ENCODE data around the gene TSPOAP1.

The TSPOAP1 gene

DNA sequence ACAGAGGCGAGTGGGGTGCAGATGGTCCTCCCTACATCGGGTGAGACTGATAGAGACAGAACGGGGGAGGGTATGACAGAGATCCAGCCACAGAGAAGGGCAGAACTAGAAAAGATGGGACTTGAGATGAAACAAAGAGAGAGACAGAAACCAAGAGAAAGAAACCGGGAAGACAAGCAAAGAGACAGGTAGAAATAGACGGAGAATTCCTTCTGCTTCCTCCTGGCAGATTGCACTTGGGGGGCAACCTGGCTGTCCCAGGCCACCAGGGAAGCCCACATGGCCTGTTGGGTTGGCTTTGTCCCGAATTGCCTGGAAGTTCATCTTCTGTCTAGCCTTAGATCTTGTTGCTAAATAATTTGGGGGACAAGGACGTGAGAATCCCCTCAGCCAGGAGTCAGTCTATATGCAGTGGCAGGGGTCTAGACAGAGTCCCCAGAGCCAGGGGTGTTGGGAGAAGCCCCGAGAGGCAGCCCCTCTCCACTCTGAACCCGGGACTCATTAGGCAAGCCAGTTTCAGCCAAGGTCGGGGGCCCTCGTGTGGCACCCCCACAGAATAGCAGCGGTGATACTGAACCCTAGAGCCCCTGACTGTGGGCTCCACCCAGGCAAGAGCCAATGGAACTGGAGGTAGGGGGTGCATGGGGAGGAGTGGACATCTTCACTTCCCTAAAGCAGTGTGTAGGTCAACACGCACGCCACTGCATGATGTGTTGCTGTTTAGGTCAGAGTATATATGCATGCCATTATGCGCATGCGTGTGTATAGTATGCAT is 627 bp upstream of the TSPOAP1 start:
- peak; percentile 59 for DNase-seq

DNA sequence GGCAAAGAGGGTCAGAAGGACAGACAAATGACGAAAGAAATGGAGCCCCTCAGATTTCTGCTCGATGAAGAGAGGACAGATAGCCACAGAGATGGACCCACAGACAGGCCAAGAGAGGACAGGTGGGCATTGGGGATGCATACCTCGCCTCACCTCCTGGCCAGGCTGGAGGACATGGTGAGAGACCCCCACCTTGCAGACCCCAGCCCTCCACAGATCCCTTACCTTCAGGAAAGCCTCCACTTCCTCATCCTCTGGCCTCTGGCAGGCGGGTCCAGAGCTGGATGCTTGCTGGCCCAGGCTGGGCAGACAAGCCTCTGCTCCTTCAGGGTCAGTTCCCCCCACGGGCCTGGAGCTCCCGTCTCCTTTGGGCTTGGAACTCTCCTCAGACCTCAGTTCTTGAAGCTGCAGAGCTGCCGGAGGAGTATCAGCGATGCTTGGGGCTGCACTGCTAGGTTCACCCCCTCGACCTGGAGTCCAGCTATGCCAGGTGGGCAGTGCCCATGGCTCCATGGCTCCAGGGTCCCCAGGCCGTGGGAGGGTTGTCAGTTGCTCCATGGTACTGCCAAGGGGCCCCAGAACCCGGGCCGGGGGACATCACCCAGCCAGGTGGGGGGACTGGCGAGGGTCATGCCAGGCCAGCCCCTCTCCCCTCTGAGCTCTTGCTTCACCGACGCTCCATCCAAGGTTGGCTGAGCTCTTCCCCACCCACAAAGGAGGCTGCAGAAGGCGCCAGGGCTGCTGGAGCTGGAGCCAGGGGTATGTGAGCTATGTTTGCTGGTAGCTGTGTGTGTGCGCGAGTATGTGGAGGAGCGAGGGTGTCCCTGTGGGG is 1.0 kb downstream of the TSPOAP1 start:
- DNase-seq: no peak

DNA sequence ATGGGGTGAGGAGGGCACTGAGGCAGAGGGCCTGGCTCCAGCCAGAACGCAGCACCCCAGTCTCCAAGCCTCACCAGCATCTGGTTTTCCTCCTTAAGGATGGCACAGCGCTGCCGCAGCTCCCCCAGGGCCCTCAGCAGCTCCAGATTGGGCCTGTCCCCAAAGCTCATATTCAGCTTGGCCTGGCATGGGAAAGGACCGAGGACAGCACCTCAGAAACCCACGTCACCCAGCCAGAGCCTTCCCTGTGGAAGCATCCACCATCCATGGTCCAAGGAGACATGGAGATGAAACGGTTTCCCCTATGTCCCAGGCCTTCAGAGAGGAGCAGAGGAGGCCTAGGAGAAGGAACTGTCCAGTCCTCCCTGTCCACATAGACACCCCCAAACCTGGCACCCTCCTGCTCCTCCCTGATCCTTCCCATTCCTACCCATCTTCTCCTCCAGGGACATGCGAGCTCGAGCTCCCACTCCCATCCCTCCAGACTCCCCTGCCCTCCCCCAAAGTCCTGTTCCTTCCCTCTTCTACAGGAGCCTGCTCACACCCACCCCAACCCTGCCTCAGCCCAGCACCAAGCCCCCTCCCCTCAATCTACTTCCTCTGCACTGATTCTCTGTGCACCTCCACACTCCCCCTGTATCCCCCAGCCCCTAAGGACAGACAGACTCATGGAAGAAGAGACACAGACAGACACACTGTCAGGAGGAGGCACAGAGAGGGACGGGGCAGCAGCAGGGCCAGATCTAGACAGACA is 1.8 kb downstream of the TSPOAP1 start:
- no peak for DNase-seq

DNA sequence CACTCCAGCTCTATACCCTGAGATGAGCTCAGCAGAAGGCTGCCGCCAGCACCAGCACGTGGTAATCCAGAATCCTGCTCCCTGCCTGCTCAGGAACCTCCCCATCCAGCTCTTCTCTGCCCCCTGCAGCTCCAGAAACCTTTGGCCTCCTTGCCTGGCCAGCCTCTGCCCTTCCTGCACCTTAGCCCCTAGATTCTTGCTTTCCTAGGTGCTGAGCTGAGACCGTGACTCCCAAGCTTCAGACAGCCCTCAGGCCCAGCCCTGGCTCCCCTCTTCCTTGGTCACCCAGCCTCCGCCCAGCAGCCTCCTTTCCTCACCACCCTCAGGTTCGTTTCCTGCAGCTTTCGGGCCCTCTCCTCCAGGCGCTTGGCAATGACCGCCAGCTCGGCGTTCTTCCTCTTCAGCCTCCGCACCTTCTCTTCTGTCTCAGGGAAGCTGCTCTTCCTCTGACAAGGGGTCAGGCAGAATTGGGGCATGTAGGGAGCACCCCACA is 2.6 kb downstream of the TSPOAP1 start:
- no peak for DNase-seq

DNA sequence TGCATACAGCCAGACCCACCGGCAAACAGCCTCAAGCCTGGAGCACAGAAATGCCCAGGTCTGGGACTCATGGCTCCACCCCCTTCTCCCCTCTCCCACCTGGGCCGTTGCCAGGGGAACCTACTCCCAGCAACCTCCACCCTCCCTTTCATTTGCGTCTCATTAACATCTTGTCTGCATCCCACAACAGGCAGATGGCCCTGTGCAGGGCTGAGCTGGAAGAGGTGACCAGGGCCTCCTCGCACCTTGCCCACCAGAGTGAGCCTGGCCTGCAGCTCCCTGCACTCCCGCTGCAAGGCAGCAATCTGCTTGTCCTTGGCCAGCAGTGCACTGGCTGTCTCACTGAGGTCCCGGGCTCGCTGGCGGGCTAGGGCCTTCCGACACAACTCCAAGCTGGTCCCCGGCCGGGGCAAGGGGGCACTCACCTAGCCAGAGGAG is 3.3 kb downstream of the TSPOAP1 start:
- DNase-seq: no peak

DNA sequence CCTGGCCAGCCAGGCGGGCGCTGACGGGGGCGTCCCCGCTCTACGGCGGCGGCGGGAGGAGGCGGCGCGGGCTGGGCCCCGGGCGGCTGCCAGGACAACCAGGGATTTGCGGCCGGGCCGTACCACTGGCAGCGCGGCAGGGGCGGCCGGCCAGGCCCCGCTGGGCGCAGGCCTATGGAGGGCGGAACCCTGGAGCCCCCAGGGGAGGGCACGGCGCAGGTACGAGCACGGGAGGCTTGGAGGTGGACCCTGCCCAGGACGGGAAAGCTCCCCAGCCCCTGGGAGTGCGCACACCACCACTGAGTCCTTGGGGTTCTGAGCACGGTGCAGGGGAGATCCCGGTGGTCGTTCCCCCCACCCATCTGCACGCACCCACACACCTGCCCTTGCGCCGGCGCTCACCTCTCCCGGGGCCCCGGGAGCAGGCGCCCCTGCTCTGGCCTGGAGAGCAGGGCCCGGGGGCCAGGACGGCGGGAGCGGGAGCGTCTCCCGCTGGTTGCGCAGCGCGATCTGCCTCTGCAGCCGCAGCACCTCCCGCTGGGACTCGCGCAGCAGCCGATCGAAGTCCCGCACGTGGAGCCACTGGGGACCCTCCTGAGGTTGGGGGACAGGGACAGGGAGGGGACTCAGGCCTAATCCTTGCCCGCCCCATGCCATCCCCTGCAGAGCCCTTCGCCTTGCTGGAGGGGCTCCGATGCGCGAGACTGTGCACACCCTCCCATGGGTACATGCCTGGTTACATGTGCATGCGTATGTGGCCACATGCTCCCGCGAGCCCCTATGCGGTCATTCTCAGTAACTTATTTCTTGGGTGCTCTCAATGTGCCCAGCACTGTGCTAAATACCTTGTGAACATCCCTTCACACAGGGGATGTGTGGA is 3.9 kb downstream of the TSPOAP1 start:
- DNase-seq: no peak

DNA sequence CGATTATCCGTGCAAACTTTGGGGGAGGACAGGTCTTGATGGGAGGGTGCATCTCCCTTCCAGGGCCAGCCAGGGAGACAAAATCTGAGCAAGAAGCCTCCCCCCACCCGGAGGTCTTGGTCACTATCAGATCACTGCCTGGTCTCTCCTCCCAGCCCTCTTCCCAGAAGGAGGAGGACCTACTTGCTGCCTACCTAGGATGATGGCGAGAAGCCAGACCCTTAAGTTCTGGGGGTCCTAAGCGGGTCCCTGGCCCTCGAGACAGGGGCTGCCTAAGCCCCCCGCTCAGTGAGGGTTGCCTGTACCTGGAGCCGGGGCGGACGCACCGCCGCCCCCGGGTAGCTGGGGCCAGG is 4.6 kb downstream of the TSPOAP1 start:
- no peak for DNase-seq

DNA sequence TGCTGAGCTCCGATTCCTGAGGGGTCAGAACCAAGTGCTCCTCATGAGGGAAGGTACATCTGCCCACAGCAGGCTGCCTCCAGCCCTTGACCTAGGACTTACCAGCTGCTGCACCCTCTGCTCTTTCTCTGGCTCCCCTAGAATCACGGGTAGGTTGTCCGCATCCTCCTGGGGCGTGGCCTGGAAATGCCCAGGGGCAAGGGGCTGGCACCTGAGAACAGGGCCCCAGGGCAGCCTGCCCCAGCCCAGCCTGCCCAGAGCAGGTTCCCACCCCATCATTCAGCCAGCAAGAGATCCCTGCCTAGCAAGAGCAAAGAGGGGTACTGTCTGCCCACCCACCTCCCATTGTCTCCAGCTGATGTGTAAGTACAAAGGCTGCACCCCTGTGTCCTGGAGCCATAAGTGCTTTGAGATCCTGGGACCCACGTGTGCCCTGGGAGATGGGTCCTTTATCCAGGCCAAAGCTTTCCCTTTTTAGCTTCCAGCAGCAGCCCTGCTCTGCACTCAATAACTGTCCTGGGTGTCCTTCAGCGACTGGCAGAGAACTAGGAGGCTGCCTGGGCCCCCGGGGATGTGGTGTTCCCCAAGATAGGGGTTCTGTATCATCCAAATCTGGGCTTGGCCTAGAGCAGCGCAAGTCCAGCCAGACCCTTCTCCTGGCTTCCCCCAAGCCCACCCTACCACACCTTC is 5.1 kb downstream of the TSPOAP1 start:
- DNase-seq: no peak

DNA sequence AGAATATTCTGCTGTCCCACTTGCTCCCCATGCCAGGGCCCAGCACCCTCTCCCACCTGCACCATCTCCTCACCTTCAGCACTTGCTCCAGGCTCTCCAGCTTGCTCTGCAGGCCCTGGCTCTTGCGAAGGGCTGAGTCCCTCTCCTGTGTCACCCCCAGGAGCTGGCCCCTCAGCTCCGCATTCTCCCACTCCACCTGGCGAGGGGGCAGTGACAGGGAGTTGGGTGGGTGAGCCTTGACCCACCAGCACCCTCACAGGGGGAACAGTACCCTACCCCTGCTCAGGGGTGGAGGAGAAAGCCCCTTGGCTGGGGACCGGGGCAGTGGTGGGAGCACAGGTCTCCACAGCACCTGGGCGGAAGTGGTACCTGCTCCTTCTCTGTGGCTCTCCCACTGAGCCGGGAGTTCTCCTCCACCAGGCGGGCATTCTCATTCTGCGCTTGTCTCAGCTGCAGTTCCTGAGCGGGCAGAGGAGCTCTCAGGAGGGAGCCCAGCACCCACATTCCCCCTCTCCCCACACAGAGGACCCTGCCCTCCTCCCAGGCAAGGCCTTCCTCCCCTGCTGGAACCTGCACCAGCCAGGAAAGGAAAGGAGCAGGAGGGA is 5.9 kb downstream of the TSPOAP1 start:
- no peak for DNase-seq

DNA sequence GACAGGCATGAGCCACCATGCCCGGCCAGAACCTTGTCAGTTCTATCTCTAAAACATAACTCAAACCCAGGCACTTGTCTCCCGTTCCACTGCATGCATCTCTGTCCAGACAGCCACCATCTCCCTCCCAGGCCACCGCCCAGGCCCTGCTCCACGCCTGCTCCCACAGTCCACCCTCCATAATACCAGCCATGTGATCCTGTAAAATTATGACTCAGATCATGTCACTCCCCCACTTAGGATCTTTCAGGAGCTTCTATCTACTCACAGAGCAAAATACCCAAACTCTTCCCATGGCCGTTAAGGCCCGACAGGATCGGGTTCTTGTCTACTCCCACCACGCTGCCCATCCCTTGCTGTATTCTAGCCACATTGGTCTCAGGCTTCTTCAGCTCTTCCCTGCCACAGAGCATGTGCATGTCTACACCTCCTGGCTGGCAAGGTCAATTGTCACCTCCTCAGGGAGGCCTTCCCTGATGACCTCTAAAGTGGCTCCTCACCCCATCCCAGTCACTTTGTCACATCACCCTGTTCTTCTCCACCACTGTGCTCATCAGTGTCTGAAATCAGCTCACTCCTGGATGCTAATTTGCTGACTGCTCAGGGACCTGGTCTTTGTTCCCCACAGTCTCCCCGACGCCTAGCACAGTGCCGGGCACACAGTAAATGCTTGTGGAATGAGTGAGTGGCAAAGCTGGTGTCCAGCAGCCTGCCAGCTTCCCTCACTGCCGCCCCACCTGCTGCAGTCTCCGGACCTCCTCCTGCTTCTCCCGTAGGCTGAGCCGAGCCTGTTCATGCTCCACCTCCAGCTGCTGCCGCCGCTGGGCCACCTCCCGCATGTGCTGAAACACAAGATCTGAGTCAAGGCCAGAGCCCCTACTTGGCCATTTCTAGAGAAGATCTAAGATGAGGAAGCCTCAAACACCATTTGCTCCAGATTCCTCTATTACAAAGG is 6.7 kb downstream of the TSPOAP1 start:
- no peak for DNase-seq

DNA sequence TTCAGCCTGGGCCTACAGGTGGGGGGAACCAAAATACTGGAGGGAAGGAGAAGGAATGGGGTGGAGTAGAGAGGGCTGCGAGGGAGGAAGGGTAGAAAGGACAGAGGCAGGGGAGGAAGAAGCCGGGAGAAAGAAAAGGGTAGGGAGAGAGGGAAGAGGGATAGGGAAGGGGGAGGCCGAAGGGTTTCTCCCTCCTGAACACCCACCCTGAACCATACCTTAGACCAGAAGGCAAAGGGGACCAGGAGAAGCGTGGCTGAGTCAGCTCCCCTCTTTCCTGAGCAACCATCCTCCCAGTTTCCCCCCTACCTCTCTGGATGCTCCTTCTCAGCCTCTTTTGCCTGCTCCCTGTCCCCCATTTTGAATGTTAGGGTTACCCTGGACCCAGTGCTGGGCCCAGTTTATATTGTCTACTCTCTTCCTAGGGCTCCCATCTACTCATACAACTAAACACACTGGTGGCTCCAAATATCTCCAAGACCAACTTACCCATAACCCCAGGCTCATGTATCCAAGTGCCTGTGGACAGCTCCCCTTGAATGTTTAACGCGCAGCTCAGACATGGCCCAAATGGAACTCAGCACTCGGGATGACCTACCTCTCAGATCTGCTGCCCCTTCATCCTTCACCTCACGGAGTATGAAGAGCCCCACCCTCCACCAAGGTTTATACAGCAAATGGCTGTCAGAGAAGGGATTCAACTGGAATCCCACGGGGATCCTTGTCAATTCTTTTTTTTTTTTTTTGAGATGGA is 7.8 kb downstream of the TSPOAP1 start:
- DNase-seq: no peak

DNA sequence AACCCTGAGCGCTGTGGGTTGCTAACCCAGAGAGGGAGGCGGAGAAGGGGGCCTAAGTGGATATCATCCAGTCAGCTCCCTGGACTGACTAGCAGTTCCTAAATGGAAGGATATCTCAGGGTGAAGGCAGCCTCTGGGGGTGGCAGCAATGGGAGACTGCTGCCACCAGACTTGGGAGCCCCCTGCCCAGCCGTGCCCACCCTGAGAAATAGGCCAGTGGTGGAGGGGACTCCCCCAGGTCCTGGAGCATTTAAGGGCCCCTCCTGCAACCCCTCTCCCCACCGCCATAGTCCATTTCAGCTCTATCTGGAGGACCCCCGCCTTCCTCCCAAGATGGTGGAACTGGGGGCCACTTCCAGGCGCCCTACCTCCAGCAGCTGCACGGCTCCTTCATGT is 8.4 kb downstream of the TSPOAP1 start:
- DNase-seq: no peak

DNA sequence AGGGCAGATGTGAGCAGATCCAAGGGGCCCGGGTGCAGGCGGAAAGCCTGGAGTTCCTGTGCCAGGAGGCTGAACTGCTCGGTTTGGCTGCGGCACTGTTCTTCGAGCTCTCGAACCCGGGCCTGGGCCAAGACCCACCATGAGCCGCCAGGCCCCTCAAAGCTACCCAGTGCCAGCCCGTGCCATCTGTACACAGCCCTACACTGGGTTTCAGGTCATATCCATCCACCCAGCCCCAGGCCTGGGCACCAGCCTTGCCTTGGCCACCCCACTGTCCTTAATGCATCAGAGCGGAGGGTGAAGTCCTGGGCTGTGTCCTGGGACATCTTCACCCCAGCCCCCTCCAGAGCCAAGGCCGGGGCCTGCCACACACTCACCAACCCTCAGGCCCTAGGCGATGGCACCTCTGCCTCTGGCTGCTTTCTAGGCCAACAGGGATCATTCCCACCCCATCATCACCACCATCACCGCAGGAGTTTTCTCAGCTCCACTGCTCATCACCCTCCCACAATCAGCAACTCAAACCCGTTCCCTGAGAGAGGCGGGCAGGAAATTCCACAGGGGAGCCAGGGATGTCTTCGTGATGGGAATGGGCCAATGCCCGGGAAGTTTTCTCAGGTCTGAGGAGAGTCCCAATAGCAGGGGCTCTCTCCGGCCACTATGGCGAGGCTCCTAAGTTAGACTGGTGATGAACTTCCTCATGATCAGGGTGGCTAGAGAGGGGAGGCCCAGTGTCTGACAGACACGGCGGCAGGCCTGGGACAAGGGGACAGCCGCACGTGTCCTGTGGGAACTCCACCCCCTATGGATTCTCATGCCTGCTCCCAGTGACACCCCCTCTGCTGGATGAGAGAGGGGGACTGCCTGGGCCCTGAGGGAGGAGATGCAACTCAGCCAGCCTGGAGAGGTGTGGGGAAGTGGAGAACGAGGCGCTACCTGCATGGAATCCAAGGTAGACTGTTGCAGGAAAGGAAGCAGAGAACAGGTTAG is 9.1 kb downstream of the TSPOAP1 start:
- no peak for DNase-seq

DNA sequence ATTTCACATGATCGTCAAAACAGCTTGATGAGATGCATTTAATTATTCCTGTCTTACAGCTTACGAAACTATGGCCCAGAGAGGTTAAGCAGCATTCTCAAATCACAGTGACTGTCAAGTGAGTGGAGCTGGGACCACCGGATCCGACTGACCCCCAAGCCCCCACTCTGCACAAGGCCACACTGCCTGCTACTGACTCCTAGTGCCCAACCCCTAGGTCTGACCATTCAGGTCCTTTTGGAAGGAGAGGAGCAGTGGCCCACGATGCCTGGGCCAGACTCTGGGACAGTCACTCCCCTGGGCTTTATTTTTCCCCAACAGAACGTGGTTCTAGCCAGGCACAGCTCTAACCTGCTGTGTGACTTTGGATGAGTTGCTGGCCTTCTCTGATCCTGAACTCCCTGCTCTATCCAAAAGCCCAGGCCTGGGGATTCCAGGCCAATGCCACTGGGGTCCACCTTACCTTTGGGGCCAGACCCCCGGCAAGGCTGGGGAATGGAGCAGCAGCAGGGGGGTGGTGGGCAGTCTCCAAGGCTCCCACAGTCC is 9.9 kb downstream of the TSPOAP1 start:
- no peak for DNase-seq

DNA sequence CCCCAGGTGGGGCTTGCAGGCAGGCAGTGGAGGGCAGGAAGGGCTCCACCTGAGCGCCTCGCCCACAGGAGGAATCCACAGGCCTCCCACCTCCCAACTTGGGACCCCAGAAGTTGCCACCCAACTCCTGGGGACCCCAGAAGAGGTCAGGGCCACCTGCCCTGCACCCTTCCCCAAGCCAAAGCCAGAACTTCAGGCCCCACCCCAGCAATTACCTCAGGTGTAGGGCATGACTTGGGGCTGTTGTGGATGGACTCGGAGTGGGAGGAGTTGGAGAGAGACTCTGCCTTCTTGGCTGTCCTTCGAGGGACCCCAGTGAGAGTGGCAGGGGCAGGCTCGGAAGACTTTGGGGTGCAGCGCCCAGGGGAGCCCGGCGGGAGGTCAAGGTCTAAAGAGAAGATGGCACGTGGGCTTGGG is 10.5 kb downstream of the TSPOAP1 start:
- no peak for DNase-seq

DNA sequence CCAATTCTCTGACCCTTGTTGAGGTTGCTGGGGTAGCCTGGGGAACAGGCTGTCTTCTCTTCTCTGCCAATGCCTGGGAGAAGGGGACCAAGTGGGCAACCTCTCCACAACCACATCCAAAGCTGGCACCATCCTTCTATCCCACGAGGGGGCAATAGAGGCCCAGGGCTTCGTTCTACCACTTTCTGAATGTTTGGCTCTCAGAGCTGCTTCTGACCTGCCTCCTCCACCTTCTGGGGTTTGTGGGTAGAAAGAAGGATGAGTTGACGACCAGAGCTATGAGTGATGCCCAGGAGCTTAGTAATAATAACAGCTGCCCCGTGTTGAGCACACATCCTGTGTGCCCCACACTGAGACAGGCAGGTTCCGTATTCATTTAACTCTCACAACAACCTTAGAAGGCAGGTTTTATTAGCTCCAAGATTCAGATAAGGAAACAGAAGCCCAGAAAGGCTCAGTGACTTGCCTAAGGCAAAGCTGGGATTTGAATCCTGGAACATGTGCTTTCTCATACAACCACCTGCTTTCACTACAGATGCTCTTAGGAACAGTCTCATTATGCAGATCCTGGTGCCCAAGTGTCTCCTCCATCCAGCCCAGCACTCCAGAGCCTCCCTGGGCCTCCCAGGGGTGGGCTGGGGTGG is 11.1 kb downstream of the TSPOAP1 start:
- DNase-seq: peak; percentile 68

Measured in activated effector memory CD4-positive, alpha-beta T cell treated with Interleukin-2 at 50 U/mL for 16 hours (primary cell).